COLO668 (cell line): ENCODE measurements around the gene TOMM5.

Source experiments
- DNase-seq: peaks from one replicate; lab custom pipeline; 2025; ENCODE audit not compliant: unreplicated experiment; lab: John Stamatoyannopoulos, UW

The TOMM5 gene

DNA sequence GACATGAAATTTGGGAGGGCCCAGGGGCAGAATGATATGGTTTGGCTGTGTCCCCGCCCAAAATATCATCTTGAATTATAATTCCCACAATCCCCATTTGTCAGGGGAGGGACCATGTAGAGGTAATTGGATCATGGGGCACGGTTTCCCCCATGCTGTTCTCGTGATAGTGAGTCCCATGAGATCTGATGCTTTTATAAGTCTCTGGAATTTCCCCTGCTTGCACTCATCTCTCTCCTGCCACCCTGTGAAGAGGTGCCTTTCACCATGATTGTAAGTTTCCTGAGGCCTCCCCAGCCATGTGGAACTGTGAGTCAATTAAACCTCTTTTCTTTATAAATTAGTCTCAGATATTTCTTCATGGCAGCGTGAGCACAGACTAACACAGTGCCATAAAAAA lies 27.5 kb downstream of the TOMM5 start:
- DNase-seq: no peak

DNA sequence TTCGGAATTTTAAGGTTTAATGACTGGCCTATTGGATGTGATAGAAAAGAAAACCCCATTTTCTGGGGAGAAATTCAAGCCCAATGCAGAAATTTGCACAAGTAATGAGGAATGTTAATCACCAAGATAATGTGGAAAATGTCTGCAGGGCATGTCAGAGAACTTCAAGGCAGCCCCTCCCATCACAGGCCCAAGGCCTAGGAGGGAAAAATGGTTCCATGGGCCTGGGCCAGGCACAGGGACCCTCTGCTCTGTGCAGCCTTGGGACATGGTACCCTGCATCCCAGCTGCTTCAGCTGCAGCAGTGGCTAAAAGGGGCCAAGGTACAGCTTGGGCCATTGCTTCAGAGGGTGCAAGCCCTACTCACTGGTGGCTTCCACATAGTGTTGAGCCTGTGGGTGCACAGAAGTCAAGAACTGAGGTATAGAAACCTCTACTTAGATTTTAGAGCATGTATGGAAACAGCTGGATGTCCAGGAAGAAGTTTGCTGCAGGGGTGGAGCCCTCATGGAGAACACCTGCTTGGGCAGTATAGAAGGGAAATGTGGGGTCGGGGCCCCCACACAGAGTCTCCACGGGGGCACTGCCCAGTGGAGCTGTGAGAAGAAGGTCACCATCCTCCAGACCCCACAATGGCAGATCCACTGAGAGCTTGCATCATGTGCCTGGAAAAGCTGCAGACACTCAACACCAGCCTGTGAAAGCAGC lies 28.4 kb downstream of the TOMM5 start:
- DNase-seq: no peak

DNA sequence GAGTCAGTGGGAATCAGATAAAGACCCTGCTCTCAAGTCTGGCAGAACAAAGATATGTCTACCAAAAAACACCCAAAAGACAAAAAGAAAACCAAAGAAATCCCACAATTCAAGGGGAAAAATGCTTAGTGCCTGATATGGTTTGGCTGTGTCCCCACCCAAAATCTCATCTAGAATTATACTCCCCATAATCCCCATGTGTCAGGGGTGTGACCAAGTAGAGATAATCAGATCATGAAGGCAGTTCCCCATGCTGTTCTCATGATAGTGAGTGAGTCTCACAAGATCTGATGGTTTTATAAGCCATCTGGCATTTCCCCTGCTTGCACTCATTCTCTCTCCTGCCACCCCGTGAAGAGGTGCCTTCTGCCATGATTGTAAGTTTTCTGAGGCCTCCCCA lies 29.6 kb downstream of the TOMM5 start:
- no peak for DNase-seq

DNA sequence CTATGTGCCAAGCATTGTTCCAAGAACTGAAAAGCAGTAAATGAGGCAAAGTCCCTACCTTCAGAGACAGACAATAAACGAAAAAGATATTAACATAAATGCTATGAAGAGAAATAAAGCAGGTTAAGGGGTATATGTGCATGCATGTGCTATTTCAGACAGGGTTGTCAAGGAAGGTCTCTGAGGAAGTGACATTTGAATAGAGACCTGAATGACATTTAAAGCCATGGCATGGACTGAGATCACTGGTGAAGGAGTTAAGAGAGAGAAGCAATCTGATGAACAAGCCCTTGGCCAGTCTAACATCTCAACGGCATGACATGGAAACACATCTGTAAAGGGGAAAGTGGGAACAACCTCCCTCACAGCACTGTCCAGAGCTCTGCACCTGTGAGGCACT lies 30.7 kb downstream of the TOMM5 start:
- DNase-seq: no peak

DNA sequence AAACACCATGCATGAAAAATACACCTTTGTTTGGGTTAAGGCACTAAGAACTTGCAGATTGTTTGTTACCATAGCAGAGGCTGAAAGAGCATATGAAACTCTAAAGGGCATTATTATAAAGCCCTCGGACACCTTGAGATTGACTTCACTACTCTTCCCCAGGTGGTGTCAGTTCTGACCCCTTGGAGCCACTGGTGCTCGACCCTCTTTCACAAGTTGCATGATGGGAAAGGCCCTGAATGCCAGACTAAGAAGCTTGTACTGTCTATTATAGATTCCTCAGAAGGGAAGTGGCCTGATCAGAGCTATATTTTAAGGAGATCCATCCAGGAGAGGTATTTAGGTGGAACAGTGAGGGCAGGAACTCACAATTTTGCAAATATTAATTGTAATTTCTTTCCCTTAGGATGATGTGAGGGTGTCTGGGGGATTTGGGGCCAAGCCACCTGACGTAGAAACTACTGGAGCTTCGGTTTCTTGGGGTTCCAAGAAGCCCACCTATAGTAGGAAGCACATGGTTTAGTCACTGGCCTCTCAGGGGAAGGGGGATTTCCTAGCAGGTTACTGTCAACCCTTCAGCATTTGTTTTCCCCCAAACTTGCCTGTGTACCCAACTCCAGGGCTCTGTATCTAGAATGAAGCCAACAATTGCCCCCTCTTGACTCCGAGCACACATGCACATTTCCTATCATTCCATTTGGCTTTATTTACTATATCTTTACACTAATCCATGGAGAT lies 32.4 kb downstream of the TOMM5 start:
- no peak for DNase-seq

DNA sequence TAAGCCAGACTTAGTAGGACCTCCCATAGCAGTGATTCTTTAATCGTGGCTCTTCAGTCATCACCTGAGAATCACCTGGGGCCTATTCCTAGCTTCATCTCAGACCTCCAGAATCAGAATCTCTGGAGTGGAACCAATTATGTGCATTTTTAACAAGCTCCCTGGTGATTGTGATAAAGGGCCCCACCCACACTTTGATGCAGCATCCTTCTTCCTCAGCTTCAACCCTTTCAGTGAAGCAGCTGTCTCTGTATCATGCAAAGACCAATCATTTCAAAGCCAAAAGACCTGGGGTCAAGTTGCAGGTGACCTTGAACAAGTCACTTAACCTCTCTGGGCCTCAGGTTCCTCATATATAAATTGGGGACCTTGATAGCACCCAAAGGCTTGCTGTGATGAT lies 33.3 kb downstream of the TOMM5 start:
- DNase-seq: no peak

DNA sequence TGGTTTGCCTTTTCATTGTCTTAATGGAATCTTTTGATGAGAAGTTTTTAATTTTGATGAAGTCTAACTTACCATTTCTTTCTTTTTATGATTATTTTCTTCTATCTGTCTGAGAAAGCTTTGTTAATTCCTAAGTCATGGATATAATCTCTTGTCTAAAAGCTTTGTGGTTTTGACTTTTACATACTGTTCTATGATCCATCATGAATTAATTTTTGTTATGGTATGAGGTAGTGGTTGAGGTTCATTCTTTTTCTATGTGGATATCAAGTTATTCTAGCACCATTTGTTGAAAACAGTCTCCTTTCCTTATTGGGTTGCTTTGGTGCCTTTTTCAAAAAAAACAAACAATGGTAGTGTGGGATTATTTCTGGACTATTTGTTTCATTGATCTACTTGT lies 36.6 kb downstream of the TOMM5 start:
- DNase-seq: no peak

DNA sequence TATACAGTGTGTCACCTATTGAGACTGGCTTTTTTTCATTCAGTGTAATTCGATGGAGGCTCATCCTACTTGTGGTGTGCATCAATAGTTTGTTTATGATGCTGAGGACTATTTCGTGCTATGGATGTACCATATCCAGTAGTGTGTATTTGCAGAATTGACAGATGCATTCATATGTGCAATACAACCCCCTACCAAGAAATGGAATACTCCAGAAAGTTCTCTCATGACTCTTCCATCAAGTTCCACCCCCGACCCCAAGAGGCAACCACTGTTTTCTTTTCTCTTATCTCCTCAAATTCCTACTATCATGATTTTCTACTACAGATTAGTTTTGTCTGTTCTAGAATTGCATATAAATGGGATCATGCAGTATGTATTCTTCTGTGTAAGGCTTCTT lies 38.1 kb downstream of the TOMM5 start:
- no peak for DNase-seq

DNA sequence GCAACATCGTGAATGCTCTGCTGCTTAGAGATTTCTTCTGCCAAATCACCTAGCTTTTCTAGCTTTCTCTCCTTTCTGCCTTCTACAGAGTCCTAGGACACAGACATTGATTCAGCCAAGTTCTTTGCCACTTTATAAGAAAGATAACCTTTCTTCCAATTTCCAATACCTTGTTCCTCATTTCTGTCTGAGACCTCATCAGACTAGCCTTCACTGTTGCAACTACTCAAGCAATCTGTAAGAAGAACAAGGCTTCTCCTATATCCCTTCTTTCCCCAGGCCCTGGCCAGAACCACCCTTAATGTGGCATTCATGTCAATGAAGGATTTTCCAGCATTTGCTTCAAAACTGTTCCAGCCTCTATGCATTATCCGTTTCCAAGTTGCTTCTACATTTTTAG lies 40.5 kb downstream of the TOMM5 start:
- DNase-seq: no peak

DNA sequence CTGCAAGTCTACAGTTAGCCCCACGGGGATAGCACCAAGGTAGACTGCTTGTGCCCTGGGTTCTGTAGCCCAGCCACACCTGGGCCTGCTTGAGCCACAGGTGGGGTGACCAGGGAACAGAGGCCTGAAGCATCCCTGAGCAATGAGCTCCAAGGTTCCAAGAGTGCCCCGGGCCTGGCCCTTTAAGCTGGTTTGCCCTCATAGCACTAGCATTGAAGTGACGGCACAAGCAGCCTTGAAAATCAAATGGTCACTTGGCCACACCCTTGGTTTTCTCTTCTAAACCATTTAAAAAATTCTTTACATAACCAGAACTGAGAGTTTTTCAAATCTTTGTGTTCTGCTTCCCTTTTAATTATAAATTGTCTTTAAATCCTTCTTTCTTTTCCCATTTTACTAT lies 40.9 kb downstream of the TOMM5 start:
- DNase-seq: no peak

DNA sequence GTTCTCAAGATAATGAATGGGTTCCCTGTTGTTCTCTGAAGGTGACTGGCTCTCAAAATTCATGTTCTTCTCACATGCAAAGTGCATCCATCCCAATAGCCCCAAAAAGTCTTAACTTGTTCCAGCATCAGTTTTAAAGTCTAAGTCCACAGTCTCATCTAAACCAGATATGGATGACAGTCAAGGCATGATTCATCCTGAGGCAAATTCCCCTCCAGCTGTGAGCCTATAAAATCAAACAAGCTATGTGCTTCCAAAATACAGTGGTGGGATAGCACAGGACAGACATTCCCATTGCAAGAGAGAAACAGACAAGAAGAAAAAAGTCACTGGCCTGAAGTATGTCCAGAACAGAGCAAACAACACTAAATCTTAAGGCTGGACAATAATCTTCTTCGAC lies 41.6 kb downstream of the TOMM5 start:
- no peak for DNase-seq

DNA sequence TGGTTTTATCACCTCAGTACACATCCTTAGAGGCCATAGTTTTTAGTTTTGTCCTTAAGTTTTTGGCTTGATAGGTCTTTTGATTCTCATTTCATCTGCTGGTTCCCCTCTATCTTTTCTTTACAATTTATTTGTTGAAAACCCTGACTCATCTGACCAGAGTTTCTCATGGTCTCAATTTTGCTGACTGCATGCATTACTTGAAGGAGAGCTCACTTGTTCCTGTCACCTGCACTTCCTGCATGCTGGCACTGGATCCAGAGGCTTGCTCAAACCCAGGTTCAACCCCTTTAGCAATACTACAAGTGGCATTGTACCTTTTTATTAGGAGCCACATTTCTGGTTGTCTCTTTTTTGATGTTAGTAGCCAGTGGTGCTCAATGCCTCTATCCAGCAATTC lies 42.9 kb downstream of the TOMM5 start:
- DNase-seq: no peak

DNA sequence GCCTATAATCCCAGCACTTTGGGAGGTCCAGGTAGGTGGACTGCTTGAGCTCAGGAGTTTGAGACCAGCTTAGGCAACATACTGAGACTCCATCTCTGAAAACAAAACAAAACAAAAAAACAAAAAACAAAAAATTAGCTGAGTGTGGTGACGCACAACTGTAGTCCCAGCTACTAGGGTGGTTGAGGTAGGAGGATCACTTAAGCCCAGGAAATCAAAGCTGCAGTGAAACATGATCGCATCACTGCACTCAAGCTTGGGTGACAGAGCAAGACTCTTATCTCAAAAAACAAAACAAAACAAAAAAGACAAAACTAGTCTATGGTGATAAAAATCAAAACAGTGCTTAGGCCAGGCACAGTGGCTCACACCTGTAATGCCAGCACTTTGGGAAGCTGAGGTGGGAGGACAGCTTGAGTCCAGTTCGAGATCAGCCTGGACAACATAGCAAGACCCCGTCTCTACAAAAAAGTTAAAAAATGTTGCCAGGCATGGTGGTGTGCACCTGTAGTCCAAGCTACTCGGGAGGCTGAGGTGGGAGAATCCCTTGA lies 45.0 kb downstream of the TOMM5 start:
- DNase-seq: no peak

DNA sequence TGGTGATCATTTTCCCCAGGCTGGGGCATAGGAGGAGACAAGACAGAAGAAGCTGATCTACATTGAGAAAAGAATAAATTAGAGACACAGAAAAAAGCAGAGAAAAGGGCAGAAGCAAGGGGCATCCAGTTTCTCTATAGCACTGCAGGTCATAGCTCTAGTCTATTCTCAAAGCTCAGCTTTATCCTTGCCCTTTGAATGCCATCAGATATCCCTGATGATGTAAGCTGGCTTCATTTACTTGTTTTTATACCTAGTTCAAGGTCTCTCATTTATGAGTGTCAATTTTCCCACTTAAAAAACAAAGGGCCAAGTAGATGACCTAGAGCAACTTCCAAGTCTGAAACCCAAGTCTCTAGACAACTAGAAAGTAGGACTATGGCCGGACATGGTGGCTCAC lies 48.9 kb downstream of the TOMM5 start:
- DNase-seq: no peak

DNA sequence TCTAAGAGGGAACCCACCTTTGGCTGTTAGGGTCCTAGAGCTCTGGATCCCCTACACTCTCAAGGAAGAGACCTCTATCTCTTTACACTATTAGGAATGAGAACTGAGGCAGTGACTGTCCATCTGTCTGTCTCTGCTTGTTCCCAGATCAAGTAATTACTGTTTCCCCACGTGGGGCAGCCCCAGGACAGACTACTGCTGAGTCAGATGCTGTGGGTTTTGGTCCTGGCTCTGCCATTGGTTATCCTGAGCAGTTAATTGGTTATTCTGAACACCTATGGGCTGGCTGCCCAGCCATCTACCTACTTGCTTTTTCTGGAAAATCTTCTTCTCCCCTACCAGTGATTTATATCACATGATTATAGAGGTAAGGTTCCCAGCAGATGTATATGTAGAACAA lies 49.5 kb downstream of the TOMM5 start:
- DNase-seq: no peak

DNA sequence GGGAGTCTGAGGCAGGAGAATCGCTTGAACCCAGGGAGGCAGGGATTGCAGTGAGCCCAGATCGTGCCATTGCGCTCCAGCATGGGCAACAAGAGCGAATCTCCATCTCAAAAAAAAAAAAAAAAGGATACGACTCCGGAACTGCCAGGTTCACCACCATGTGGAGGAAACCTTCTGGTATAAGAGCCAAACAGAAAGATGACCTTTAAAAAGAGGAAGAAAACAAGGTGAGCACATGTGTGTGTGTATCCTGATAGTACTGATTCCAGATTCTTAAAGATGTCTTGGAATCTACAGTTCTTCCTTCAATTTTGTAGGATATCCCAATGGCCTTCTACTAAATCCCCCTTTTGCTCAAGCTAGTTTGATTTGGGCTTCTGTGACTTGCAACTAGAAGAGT lies 49.9 kb downstream of the TOMM5 start:
- DNase-seq: no peak

DNA sequence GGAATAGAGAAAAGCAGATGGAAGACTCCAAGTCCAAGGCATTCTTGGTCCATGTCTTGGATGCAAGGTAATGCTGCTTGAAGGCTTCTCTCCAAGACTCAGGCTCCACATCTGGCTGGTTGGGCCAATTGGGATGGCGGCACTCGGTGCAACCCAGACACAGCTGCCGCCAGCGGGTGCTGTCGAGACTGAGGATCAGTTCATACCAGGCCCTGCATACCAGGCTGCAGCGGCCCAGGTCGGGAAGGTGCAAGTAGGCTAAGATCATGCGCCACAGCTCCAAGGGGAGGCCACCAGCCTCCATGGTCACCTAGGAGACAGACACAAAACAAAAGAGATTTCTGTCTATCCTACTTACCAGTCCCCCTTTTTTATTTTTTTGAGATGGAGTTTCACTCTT lies 50.9 kb downstream of the TOMM5 start:
- DNase-seq: no peak

DNA sequence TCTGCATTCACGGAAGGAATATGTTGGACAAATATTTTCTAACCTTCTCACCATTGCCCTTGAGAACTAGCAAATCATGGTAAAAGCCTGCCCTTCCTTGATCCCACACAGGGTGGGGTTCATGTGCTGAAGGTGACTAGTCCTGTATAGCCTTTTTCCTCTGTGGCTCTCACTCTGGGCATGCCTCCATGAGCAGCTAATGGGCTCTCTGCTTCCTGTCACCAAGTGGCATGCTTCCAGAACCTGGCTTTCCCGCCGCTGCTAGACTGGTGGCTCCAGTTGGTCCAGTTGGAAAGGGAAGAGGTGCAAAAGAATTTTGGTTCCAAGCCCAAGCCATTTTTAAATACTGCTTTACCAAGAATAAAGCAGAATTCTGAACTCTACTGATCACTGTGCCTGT lies 51.8 kb downstream of the TOMM5 start:
- no peak for DNase-seq

DNA sequence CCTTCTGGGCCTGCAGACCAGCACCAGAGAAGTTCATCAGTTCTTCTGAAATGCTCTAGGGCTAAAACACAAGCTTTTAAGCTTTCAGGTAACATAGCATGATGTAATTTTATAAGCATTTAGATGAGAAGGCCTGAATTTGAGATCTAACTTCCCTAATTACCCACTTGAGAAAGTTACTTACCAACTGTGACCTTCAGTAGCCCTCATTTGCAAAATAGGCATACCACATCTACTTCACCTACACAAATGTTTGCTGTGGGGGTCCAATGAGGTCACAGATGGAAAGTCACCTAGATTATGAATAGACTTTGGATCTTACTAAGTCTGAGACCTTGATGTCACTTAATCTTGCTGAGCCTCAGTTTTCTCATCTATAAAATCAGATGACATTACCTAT lies 52.8 kb downstream of the TOMM5 start:
- DNase-seq: no peak
